Measurements from ENCODE around the gene ROCK2. TPM values are rescaled to one million over a fixed set of nuclear protein-coding genes. Genes with fewer than 3 reads are reported as not detected.

ROCK2 gene
- total and polyA plus RNA-seq, 2 of the 8 experiments (the other 6 are each of a cell fraction or from before 2014, with no cell fraction given): 2.7 to 29.0 TPM

DNA sequence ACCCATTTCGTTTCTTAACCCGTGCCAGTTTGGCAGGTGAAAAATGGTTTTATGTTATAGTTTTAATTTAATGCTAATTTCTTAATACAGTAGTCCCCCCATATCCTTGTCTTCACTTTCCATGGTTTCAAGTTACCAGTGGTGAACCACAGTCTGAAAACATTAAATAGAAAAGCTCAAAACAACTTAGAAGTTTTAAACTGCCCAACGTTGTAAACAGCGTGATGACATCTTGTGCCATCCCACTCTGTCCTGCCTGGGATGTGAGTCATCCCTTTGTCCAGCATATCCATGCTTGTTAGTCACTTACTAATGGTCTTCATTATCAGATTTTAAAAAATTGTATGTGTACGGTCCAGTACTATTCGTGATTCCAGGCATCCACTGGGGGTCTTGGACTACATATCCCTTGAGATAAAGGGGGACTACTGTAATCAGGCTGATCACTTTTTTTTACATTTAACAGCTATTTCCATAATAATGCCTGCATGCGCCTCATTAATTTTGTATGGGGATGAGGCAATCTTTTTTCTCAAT is 157.3 kb downstream of the ROCK2 start:
- Histone ChIP-seq H3K4ac (replicated peaks; ENCODE audit: insufficient read length, low read depth, low read length) (no peak overlapping the region), H3K23ac (ENCODE audit: insufficient read length) (no peak overlapping the region), H4K91ac (replicated peaks; ENCODE audit: insufficient read length, low read length) (no peak overlapping the region), H3K36me3 (ENCODE audit: control insufficient read depth in 2 of 4, insufficient read depth in 4 of 4, low read length in 3 of 4) (peaks cover 0 to 18% (median 4%) of the 10 kb centered on the region in 4 experiments; a peak in 3 of 8 replicates), H4K8ac (ENCODE audit: extremely low read depth, insufficient read depth, low read length) (no peak overlapping the region), H2AK5ac (ENCODE audit: low read depth, low read length) (no peak overlapping the region), H3K14ac (ENCODE audit: insufficient read length) (no peak overlapping the region), H4K20me1 (replicated peaks in 1 of 2; ENCODE audit: control insufficient read depth in 1 of 2, insufficient read depth in 2 of 2, low read length in 2 of 2) (no peaks in the 10 kb centered on the region), H3K27ac (ENCODE audit: low read depth, low read length) (no peak overlapping the region), H3K79me1 (ENCODE audit: low read depth, low read length) (no peaks in the 10 kb centered on the region), H2AFZ (ENCODE audit: low read length) (no peak overlapping the region), H2BK15ac (ENCODE audit: low read length) (no peak overlapping the region), H3K9ac (replicated peaks in 1 of 4; ENCODE audit: extremely low read depth in 1 of 4, low read depth in 3 of 4, low read length in 3 of 4) (no peak overlapping the region), H3K4me1 (replicated peaks in 1 of 4; ENCODE audit: control insufficient read depth in 3 of 4, insufficient read depth in 4 of 4, low read length in 3 of 4) (no peaks in the 10 kb centered on the region; a peak in 1 of 7 replicates), H2BK20ac (ENCODE audit: low read length) (no peak overlapping the region), H2BK12ac (ENCODE audit: low read depth, low read length) (no peak overlapping the region), H3K27me3 (replicated peaks in 1 of 4; ENCODE audit: control insufficient read depth in 3 of 4, extremely low read depth in 1 of 4, insufficient read depth in 3 of 4, low read length in 3 of 4) (no peaks in the 10 kb centered on the region), H2BK5ac (ENCODE audit: low read depth, low read length) (no peak overlapping the region), H3K79me2 (ENCODE audit: control insufficient read depth in 1 of 2, insufficient read depth in 2 of 2, low read length in 2 of 2) (no peaks in the 10 kb centered on the region), H3K4me2 (ENCODE audit: insufficient read depth in 1 of 2, low read depth in 2 of 2, low read length in 2 of 2) (no peak overlapping the region), H3K18ac (ENCODE audit: extremely low read depth, low read length) (no peak overlapping the region), H3K4me3 (ENCODE audit: extremely low read depth in 1 of 4, insufficient read depth in 2 of 4, low read depth in 3 of 4, low read length in 4 of 4) (no peak overlapping the region), H4K5ac (ENCODE audit: insufficient read length, low read depth, low read length) (no peak overlapping the region), H3K56ac (replicated peaks; ENCODE audit: insufficient read length, low read depth, low read length) (no peak overlapping the region), H3K9me3 (ENCODE audit: insufficient read depth in 2 of 2, low read depth in 1 of 2, low read length in 1 of 2) (no peaks in the 10 kb centered on the region), H2BK120ac (replicated peaks; ENCODE audit: low read depth, low read length) (no peak overlapping the region), H3K23me2 (ENCODE audit: low read depth, low read length) (no peaks in the 10 kb centered on the region; the same call in 1 of the 2 replicates)
- CTCF ChIA-PET (ENCODE audit: partially characterized antibody): interaction anchor here (0.6 to 1.5 kb wide), 2 partner anchors 55 to 64 kb away, joined by 3 to 5 read pairs; a partner anchor contains a TSS
- WGBS, 2 experiments (ENCODE audit: extremely low coverage in 1 of 2, insufficient coverage in 1 of 2, insufficient read length in 1 of 2, insufficient replicate concordance in 2 of 2, low coverage in 1 of 2, low lambda C conversion rate in 2 of 2, missing lambda C conversion rate in 1 of 2): 93% methylated on average over 7 of the region's 7 CpGs; no CpG with 5 or more reads in 1 of the 2 experiments
- DNase-seq (ENCODE audit: low read depth in 1 of 2, low spot score in 2 of 2): no peak
- no peak for FAIRE-seq
- POLR2A ChIA-PET (ENCODE audit: partially characterized antibody): no interaction called here
- TF ChIP-seq BRCA1 (IDR thresholded peaks at IDR 0.05; ENCODE audit: low read depth, low read length) (no peak), POLR2AphosphoS5 (IDR thresholded peaks at IDR 0.05; ENCODE audit: low read depth, low read length) (0 out of 2 replicates have a peak, but pooled peaks have one; percentile 30)

Measured in H1 (cell line).